Midbrain (tissue), 1 donor: ENCODE data around the gene FLNA.
"Not testable (repeated sequence)": the region's sequence is repeated elsewhere in the genome, so short reads cannot be mapped to it uniquely, and the experiment has no call there.

ENCODE experiments used
- DNase-seq: peaks from one replicate; lab custom pipeline; 2025; lab: John Stamatoyannopoulos, UW

The FLNA gene

GRCh38 chrX:154358829-154359228, 15.6 kb downstream of the FLNA start:
- no peak for DNase-seq

GRCh38 chrX:154358011-154358410, 16.4 kb downstream of the FLNA start:
- no peak for DNase-seq

GRCh38 chrX:154357205-154357604, 17.2 kb downstream of the FLNA start:
- DNase-seq, result no peak

- no peak for DNase-seq
Measured at GRCh38 chrX:154356596-154356995, 17.8 kb downstream of the FLNA start.

- no peak for DNase-seq
Measured at GRCh38 chrX:154355776-154356140, 18.7 kb downstream of the FLNA start.

GRCh38 chrX:154355094-154355775, 19.2 kb downstream of the FLNA start:
- DNase-seq, result no peak

- DNase-seq, result no peak
Measured at GRCh38 chrX:154354516-154354915, 19.9 kb downstream of the FLNA start.

- DNase-seq, result no peak
Measured at GRCh38 chrX:154354013-154354412, 20.4 kb downstream of the FLNA start.

- no peak for DNase-seq
Measured at GRCh38 chrX:154353172-154353843, 21.1 kb downstream of the FLNA start.

- no peak for DNase-seq
Measured at GRCh38 chrX:154352466-154352865, 22.0 kb downstream of the FLNA start.

GRCh38 chrX:154352012-154352401, 22.4 kb downstream of the FLNA start:
- no peak for DNase-seq

- DNase-seq, result no peak
Measured at GRCh38 chrX:154351183-154352011, 23.0 kb downstream of the FLNA start.

GRCh38 chrX:154350429-154351182, 23.8 kb downstream of the FLNA start:
- no peak for DNase-seq

GRCh38 chrX:154349979-154350378, 24.5 kb downstream of the FLNA start:
- DNase-seq, result no peak

- no peak for DNase-seq
Measured at GRCh38 chrX:154349359-154349935, 25.0 kb downstream of the FLNA start.

- no peak for DNase-seq
Measured at GRCh38 chrX:154348646-154349358, 25.6 kb downstream of the FLNA start.

GRCh38 chrX:154348114-154348531, 26.3 kb downstream of the FLNA start:
- DNase-seq, result no peak

GRCh38 chrX:154343620-154344019, 30.8 kb downstream of the FLNA start:
- DNase-seq, result not testable (repeated sequence)

- not testable (repeated sequence) for DNase-seq
Measured at GRCh38 chrX:154343063-154343462, 31.4 kb downstream of the FLNA start.

- not testable (repeated sequence) for DNase-seq
Measured at GRCh38 chrX:154341399-154342298, 32.8 kb downstream of the FLNA start.
